Measurements from ENCODE around the gene ANKRD36C. TPM values are rescaled to one million over a fixed set of nuclear protein-coding genes. Genes with fewer than 3 reads are reported as not detected.
"Not testable (repeated sequence)": the region's sequence is repeated elsewhere in the genome, so short reads cannot be mapped to it uniquely, and the experiment has no call there.

The ANKRD36C gene
- total and polyA plus RNA-seq, 2 of the 4 experiments (the other 2 are of a cell fraction): 2.2 to 27.1 TPM

- ATAC-seq (ENCODE audit: low read depth); H3K27me3 ChIP-seq (ENCODE audit: control insufficient read depth, insufficient read depth, low read length): not testable (repeated sequence)
Observed at GRCh38 chr2:95862121-95862520, 129.5 kb downstream of the ANKRD36C start.

More at GRCh38 chr2:95862121-95862520, 129.5 kb downstream of the ANKRD36C start:
- H3K18ac ChIP-seq (ENCODE audit: low read depth, low read length); BruUV-seq (replicated peaks); DNase-seq; dilution Hi-C loops (cut with HindIII; ENCODE audit: low sequenced_read_pairs, unreplicated experiment); H3K4me3 ChIP-seq (ENCODE audit: insufficient read depth, low read depth, low read length); H2AK9ac ChIP-seq (replicated peaks; ENCODE audit: low read depth, low read length, poor library complexity); H2BK120ac ChIP-seq (ENCODE audit: low read depth, low read length); H2AFZ ChIP-seq (replicated peaks; ENCODE audit: low read length, poor library complexity); H3K4me2 ChIP-seq (ENCODE audit: low read depth, low read length); CTCF ChIA-PET; H4K20me1 ChIP-seq (ENCODE audit: insufficient read depth, low read length); H2BK20ac ChIP-seq (ENCODE audit: low read depth, low read length); H3K14ac ChIP-seq (replicated peaks; ENCODE audit: low read depth, low read length); H3K27ac ChIP-seq (ENCODE audit: insufficient read depth, low read length); H3K9me1 ChIP-seq (ENCODE audit: insufficient read depth, low read length); H3K9ac ChIP-seq (ENCODE audit: low read depth, low read length); H3K36me3 ChIP-seq (ENCODE audit: control insufficient read depth, insufficient read depth, low read length); H2BK15ac ChIP-seq (ENCODE audit: low read depth, low read length); H2AK5ac ChIP-seq (ENCODE audit: low read depth, low read length); H3K4ac ChIP-seq (ENCODE audit: low read depth, low read length); H3K23ac ChIP-seq (ENCODE audit: low read depth, low read length); H3K9me3 ChIP-seq (ENCODE audit: control insufficient read depth, insufficient read depth, low read length); H3K4me1 ChIP-seq (ENCODE audit: control insufficient read depth, insufficient read depth, low read length); POLR2A ChIA-PET (ENCODE audit: unreplicated experiment); H4K8ac ChIP-seq (ENCODE audit: low read depth in 2 of 2, low read length in 2 of 2); intact Hi-C loops (cut with micrococcal nuclease); H3K79me1 ChIP-seq (ENCODE audit: low read depth in 1 of 2, low read length in 2 of 2); H3K56ac ChIP-seq (ENCODE audit: extremely low read depth, insufficient read depth, low read length); H4K91ac ChIP-seq (ENCODE audit: insufficient read depth, low read depth, low read length); H2BK5ac ChIP-seq (ENCODE audit: low read depth, low read length, poor library complexity, severe bottlenecking); in situ Hi-C loops (cut with MboI; ENCODE audit: low sequenced_read_pairs); H4K5ac ChIP-seq (ENCODE audit: low read depth, low read length): not testable (repeated sequence)
- no CpG with 5 or more reads among the region's 3 CpGs for WGBS, 2 experiments (ENCODE audit: extremely low coverage in 2 of 2, insufficient read length in 1 of 2)
